GM10266 (cell line): ENCODE results near the gene PSMD5.

ENCODE experiments used
- DNase-seq: peaks from one replicate; pipeline ENCODE4 v3.0.0; 2012; ENCODE audit errors: extremely low spot score
- TF ChIP-seq, protein P1 (sequence below): IDR thresholded peaks from 2 replicates; pipeline ENCODE4 v1.5.1; 2012; ENCODE audit warnings: mild to moderate bottlenecking, low read depth; ENCODE audit not compliant: control insufficient read depth, insufficient read depth; ENCODE audit errors: missing control alignments

The PSMD5 gene

DNA sequence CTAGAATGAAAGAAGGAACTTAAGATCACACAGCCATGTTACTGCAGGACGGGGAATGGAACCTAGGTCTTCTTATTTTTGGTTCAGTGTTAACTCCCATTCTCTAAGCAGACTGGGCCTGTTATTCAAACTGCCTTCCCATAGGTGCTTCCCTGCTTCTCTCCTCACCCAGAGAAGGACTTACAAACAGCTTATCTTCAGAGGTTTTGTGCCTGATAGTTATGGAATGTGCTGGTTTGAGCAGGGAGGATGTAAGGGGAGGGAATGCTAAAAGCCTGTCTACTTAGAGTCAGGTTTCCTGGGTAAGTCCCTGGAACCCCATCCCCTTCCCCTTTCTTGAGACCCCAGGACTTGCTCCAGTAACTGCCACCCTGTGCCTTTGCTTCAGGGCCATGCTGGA lies 4.2 kb upstream of the PSMD5 start:
- DNase-seq = no peak
- TF ChIP-seq, protein P1, sequence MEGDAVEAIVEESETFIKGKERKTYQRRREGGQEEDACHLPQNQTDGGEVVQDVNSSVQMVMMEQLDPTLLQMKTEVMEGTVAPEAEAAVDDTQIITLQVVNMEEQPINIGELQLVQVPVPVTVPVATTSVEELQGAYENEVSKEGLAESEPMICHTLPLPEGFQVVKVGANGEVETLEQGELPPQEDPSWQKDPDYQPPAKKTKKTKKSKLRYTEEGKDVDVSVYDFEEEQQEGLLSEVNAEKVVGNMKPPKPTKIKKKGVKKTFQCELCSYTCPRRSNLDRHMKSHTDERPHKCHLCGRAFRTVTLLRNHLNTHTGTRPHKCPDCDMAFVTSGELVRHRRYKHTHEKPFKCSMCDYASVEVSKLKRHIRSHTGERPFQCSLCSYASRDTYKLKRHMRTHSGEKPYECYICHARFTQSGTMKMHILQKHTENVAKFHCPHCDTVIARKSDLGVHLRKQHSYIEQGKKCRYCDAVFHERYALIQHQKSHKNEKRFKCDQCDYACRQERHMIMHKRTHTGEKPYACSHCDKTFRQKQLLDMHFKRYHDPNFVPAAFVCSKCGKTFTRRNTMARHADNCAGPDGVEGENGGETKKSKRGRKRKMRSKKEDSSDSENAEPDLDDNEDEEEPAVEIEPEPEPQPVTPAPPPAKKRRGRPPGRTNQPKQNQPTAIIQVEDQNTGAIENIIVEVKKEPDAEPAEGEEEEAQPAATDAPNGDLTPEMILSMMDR = no peak

DNA sequence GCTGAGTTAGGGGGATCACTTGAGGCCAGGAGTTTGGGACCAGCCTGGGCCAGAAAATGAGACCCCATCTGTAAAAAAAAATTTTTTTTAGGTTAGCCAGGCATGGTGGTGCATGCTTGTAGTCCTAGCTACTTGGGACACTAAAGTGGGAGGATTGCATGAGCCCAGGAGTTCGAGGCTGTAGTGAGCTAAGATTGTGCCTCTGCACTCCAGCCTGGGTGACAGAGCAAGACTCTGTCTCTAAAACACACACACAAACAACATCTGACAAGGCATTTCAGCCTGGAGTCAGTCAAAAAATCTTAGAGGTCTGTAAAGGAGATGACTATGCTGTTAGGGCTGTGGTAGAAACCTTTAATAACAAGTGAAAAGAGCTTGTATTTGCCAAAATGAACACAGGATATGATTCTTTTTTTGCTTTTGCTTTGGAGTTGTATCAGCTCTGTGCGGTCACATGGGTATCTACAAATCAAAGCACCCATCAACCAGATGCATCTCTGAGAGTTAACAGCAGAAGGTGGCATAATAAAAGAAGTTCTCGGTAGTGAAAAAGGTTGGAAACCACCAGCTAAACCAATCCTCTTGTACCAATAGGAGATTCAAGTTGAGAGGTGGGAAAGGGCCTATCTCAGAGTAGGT lies 3.6 kb upstream of the PSMD5 start:
- DNase-seq = no peak
- TF ChIP-seq, protein P1 = no peak

DNA sequence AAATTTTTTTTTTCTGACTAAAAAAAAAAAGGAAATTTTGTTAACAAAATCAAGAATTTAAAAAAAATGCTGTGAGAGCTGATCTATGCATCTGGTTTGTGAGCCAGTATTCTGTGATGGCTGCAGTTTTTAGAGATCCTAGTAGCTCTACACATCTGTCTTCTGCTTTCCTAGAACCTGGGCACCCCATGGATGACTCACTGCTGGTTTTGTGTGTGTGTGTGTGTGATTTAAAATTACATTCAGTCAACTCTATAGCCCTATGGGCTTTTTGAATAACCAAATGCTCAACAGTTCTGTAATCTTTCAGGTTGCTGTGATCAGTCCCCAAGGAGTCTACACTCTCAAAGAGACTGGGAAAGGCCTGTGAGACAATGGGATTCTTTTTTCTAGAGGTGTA lies 2.5 kb upstream of the PSMD5 start:
- TF ChIP-seq, protein P1 = no peak
- DNase-seq = no peak

- TF ChIP-seq, protein P1 = no peak
- DNase-seq = no peak
Measured at GRCh38 chr9:120841930-120842684, 615 bp downstream of the PSMD5 start.

- DNase-seq = no peak
- TF ChIP-seq, protein P1 = no peak
Measured at GRCh38 chr9:120839146-120839545, 3.6 kb downstream of the PSMD5 start.

GRCh38 chr9:120837921-120838320 lies 4.8 kb downstream of the PSMD5 start:
- no peak for DNase-seq
- TF ChIP-seq, protein P1 = no peak

DNA sequence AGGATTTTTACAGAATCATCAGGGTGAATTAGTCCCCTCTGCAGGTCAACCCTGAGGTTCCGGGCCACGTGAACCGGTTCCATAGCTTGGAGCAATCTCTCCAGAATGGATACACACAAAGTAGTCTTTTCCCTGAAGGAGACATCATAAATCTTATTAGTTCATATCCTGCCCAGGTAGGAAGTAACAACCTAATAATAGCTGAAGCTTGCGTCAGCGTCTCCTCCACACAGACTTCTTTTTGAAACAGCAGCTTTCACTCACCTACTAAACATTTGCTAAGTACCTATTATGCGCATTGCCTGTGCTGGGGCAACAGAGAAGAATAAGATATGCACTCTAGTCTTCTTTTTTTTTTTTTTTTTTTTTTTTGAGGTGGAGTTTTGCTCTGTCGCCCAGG lies 9.4 kb downstream of the PSMD5 start:
- no peak for DNase-seq
- TF ChIP-seq, protein P1 = no peak
